HEK293 (cell line): ENCODE results near the gene CRCP.
"Not testable (repeated sequence)": the region's sequence is repeated elsewhere in the genome, so short reads cannot be mapped to it uniquely, and the experiment has no call there.

Experiments
- CTCF ChIA-PET: fragments of 350-600 bp; formaldehyde crosslinking; extraction: SDS; loops from one replicate; lab custom pipeline; 2021; ENCODE audit warnings: antibody characterized with exemption; lab: Yijun Ruan, JAX
- POLR2A ChIA-PET: fragments of 300-600 bp; formaldehyde crosslinking; extraction: SDS; loops from one replicate; lab custom pipeline; 2020; ENCODE audit warnings: antibody characterized with exemption, inconsistent platforms; lab: Yijun Ruan, JAX
- H3K27ac ChIP-seq: fragments of 200-500 bp; sonication (Bioruptor generic); 2 replicates; pipeline ENCODE4 v1.5.1; 2014; ENCODE audit warnings: low read depth, low read length, control low read depth, inconsistent platforms; ENCODE audit errors: extremely low read depth
- H3K36me3 ChIP-seq, 2 experiments: fragments of 200-500 bp in 1 of 2; sonication (Bioruptor generic) in 1 of 2; 1 replicate in 1 of 2; 2 replicates in 1 of 2; pipeline ENCODE4 v1.5.1; 2014 to 2017; ENCODE audit warnings: inconsistent platforms in 2 of 2, low read length in 2 of 2; ENCODE audit not compliant: control insufficient read depth in 2 of 2, insufficient read depth in 1 of 2
- H3K4me1 ChIP-seq: fragments of 200-500 bp; sonication (Bioruptor generic); 2 replicates; pipeline ENCODE4 v1.5.1; 2014; ENCODE audit warnings: mild to moderate bottlenecking, low read length, inconsistent platforms; ENCODE audit not compliant: control insufficient read depth, insufficient read depth
- H3K4me3 ChIP-seq: 2 replicates; pipeline ENCODE4 v1.5.1; 2011; ENCODE audit warnings: low read depth, mild to moderate bottlenecking, control low read depth, low read length, moderate library complexity
- H3K9me3 ChIP-seq: fragments of 200-500 bp; sonication (Bioruptor generic); 2 replicates; pipeline ENCODE4 v1.5.1; 2014; ENCODE audit warnings: low read depth, low read length, inconsistent platforms; ENCODE audit not compliant: control insufficient read depth, insufficient read depth
- HOXC10 ChIP-seq: sonication (generic); formaldehyde crosslinking; IDR thresholded peaks from 2 replicates; pipeline ENCODE4 v1.8.1; 2023; ENCODE audit warnings: mild to moderate bottlenecking, missing genetic modification reagents
- PRDM1 ChIP-seq: fragments of 450-650 bp; formaldehyde crosslinking; IDR thresholded peaks from 2 replicates; pipeline ENCODE4; 2016; ENCODE audit warnings: missing biosample characterization, missing genetic modification characterization
- SP3 ChIP-seq: fragments of 450-650 bp; formaldehyde crosslinking; IDR thresholded peaks from 2 replicates; pipeline ENCODE4 v1.5.1; 2016; ENCODE audit warnings: missing biosample characterization, missing genetic modification characterization
- TRIM28 ChIP-seq: IDR thresholded peaks from 2 replicates; pipeline ENCODE4 v1.6.1; 2011; ENCODE audit warnings: low read length, control low read depth, borderline replicate concordance
- ZNF202 ChIP-seq: fragments of 450-650 bp; formaldehyde crosslinking; IDR thresholded peaks from 2 replicates; pipeline ENCODE4 v1.5.1; 2016; ENCODE audit warnings: missing biosample characterization, missing genetic modification characterization, borderline replicate concordance
- ZNF24 ChIP-seq: fragments of 450-650 bp; formaldehyde crosslinking; IDR thresholded peaks from 2 replicates; pipeline ENCODE4 v1.5.1; 2016; ENCODE audit warnings: missing biosample characterization, missing genetic modification characterization
- ZNF350 ChIP-seq: fragments of 450-650 bp; formaldehyde crosslinking; IDR thresholded peaks from 2 replicates; pipeline ENCODE4 v1.5.0; 2017; ENCODE audit warnings: missing biosample characterization, mild to moderate bottlenecking, missing genetic modification characterization
- ZNF433 ChIP-seq: fragments of 450-650 bp; formaldehyde crosslinking; IDR thresholded peaks from 2 replicates; pipeline ENCODE4 v1.5.1; 2016; ENCODE audit warnings: missing biosample characterization, missing genetic modification characterization, low read depth
- ZNF48 ChIP-seq: fragments of 450-650 bp; formaldehyde crosslinking; IDR thresholded peaks from 2 replicates; pipeline ENCODE4 v1.5.1; 2016; ENCODE audit warnings: missing biosample characterization, missing genetic modification characterization
- ZNF521 ChIP-seq: fragments of 450-650 bp; formaldehyde crosslinking; IDR thresholded peaks from 2 replicates; pipeline ENCODE4 v1.5.1; 2017; ENCODE audit warnings: missing biosample characterization, mild to moderate bottlenecking, missing genetic modification characterization
- ZNF529 ChIP-seq: fragments of 450-650 bp; formaldehyde crosslinking; IDR thresholded peaks from 2 replicates; pipeline ENCODE4 v1.5.1; 2017; ENCODE audit warnings: missing genetic modification characterization, missing biosample characterization; ENCODE audit not compliant: insufficient replicate concordance
- ZNF621 ChIP-seq: fragments of 450-650 bp; formaldehyde crosslinking; IDR thresholded peaks from 2 replicates; pipeline ENCODE4 v1.5.1; 2017; ENCODE audit warnings: missing biosample characterization, missing genetic modification characterization
- ZNF785 ChIP-seq: fragments of 450-650 bp; formaldehyde crosslinking; IDR thresholded peaks from 2 replicates; pipeline ENCODE4 v1.5.1; 2016; ENCODE audit warnings: missing biosample characterization, missing genetic modification characterization
- TF ChIP-seq, protein P1 (sequence below): fragments of 450-650 bp; formaldehyde crosslinking; IDR thresholded peaks from 2 replicates; pipeline ENCODE4 v1.5.1; 2017; ENCODE audit warnings: missing biosample characterization, mild to moderate bottlenecking, missing genetic modification characterization, moderate library complexity
- TF ChIP-seq, protein P2 (sequence below): fragments of 450-650 bp; formaldehyde crosslinking; IDR thresholded peaks from 2 replicates; pipeline ENCODE4 v1.5.1; 2016; ENCODE audit warnings: missing biosample characterization, missing genetic modification characterization
- TF ChIP-seq, protein P3 (sequence below): fragments of 450-650 bp; formaldehyde crosslinking; IDR thresholded peaks from 2 replicates; pipeline ENCODE4 v1.5.1; 2017; ENCODE audit warnings: missing biosample characterization, missing genetic modification characterization
- TF ChIP-seq, protein P4 (sequence below): fragments of 450-650 bp; formaldehyde crosslinking; IDR thresholded peaks from 2 replicates; pipeline ENCODE4 v1.5.1; 2016; ENCODE audit warnings: missing biosample characterization, missing genetic modification characterization

Gene CRCP

DNA sequence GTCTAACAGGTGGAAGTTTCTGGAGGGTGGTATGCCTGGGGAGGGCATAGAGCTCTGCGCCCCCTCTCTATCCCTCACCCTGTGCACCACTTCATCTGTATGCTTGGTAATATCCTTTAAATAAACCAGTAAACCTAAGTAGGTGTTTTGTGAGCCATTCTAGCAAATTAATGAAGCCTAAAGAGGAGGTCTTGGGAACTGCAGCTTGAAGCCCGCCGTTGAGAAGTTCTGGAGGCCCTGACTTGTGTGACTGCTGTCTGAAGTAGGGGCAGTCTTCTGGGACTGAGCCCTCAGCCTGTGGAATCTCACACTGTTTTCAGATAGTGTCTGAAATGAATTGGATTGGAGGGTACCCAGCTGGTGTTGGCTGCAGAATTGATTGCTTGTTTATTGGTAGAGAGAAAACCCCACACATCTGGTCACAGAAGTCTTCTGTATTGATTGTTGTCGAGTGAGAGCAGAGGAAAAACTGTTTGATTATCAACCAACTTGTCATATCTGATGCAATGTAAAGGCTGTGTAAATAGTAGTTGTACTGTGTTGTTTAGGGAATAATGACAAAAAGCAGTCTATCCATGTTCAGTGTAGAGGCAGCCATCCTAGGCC lies 4.7 kb downstream of the CRCP start:
- CTCF ChIA-PET = no interaction called here
- Histone ChIP-seq H3K4me1 (peaks cover 7% of the 10 kb centered on the region), H3K9me3 (no peaks in the 10 kb centered on the region), H3K4me3 (no peak overlapping the region), H3K27ac (no peak overlapping the region)
- TF ChIP-seq, protein P1, sequence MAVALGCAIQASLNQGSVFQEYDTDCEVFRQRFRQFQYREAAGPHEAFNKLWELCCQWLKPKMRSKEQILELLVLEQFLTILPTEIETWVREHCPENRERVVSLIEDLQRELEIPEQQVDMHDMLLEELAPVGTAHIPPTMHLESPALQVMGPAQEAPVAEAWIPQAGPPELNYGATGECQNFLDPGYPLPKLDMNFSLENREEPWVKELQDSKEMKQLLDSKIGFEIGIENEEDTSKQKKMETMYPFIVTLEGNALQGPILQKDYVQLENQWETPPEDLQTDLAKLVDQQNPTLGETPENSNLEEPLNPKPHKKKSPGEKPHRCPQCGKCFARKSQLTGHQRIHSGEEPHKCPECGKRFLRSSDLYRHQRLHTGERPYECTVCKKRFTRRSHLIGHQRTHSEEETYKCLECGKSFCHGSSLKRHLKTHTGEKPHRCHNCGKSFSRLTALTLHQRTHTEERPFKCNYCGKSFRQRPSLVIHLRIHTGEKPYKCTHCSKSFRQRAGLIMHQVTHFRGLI = 0 out of 2 replicates have a peak, but pooled peaks have one; percentile 2
- TF ChIP-seq ZNF350 (tag by site-specific recombination) = no peak
- TF ChIP-seq, all 188 proteins: peak for 1
- POLR2A ChIA-PET = no interaction called here
- peaks cover 2 to 9% of the 10 kb centered on the region in 2 experiments; a peak in 2 of 3 replicates for H3K36me3 ChIP-seq

DNA sequence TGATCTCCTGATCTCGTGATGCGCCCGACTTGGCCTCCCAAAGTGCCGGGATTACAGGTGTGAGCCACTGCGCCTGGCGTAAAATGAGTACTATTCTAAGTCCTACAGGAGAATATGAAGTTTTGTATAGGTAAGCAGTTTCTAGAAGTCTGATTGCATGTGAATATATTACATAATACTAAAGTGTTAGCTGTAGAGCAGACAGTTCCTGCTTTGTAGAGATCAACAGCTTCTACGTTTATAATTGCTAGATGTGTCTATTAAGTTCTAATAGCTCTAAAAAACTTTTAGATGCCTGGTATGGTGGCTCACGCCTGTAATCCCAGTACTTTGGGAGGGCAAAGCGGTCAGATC lies 8.5 kb downstream of the CRCP start:
- no peaks in the 10 kb centered on the region for H3K9me3 ChIP-seq
- POLR2A ChIA-PET = interaction anchor here (0.6 to 2.0 kb wide), 2 partner anchors 8 to 51 kb away, joined by 3 to 5 read pairs; partner anchors contain the start of gene CRCP
- no peak overlapping the region for H3K27ac ChIP-seq
- TF ChIP-seq ZNF433 (tag by site-specific recombination) = no peak
- no peak for TF ChIP-seq ZNF785 (tag by site-specific recombination)
- TF ChIP-seq ZNF24 (tag by site-specific recombination) = no peak
- TF ChIP-seq ZNF48 (tag by site-specific recombination) = no peak
- no peak for TF ChIP-seq ZNF621 (tag by site-specific recombination)
- no peak for TF ChIP-seq ZNF529 (tag by site-specific recombination)
- TF ChIP-seq SP3 (tag by site-specific recombination) = no peak
- TF ChIP-seq, all 188 proteins: peak for 0
- no peak overlapping the region for H3K4me3 ChIP-seq
- CTCF ChIA-PET = no interaction called here
- peaks cover 11% of the 10 kb centered on the region for H3K4me1 ChIP-seq
- H3K36me3 ChIP-seq = peaks cover 0 to 6% of the 10 kb centered on the region in 2 experiments; a peak in 1 of 3 replicates

DNA sequence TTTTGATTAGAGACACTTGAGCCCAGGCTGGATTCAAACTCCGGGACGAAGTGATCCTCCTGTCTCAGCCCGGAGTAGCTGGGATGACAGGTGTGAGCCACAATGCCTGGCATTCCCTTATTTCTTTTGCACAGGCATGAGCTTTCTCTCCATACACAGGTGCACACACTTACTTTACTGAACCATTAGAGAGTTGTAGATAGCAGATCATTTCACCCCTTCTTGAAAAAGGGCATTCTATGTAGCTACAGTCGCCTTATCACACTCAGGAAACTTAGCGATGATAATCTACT lies 9.9 kb downstream of the CRCP start:
- H3K27ac ChIP-seq = not testable (repeated sequence)
- H3K4me1 ChIP-seq = peaks cover 11% of the 10 kb centered on the region
- TF ChIP-seq PRDM1 (tag by site-specific recombination) = peak; percentile 58; the same call in 1 of the 2 replicates
- TF ChIP-seq, all 188 proteins: peak for 1; not testable (repeated sequence) for 187
- H3K36me3 ChIP-seq, H3K4me3 ChIP-seq, H3K9me3 ChIP-seq: not testable (repeated sequence)
- POLR2A ChIA-PET = interaction anchor here (1.7 to 2.0 kb wide), 2 partner anchors 10 to 369 kb away, joined by 4 to 5 read pairs; partner anchors contain the start of gene CRCP
- CTCF ChIA-PET = interaction anchor here (0.7 kb wide), 1 partner anchor 10 kb away, joined by 3 read pairs; the partner anchor contains the start of gene CRCP

DNA sequence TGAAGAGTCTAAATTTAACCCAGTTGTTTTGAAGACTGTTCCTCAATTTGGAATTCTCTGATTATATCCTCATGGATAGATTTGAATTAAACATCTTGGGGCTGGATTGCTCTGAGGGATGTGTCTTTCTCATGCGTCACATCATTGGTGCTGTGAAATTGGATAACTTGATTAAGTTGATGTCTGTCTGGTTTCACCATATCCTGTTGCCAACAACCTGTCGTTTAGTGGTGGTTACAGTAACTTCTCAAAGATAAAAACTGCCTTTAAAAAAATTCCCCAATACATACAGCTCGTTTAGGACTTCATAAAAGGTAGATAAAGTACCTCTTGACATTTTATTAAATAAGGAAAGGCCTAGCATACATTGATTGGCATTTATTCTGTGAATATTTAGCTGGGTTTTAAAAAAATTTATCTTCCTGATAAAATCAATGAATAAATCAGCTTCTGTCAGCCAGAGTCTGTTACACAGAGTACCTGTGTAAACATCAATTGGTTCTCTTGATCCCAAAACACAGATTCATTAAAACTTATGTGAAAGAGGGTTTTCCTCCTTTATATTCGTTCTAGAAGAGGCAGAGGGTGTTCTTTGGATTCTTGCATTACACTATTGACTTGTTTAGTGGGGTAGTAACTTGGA lies 10.5 kb downstream of the CRCP start:
- H3K4me3 ChIP-seq = no peak overlapping the region

More for the DNA sequence above, 10.5 kb downstream of the CRCP start:
- ChIA-PET CTCF (interaction anchor here (0.7 kb wide), 1 partner anchor 11 kb away, joined by 3 read pairs; the partner anchor contains the start of gene CRCP), POLR2A (interaction anchor here (0.6 to 2.0 kb wide), 3 partner anchors 10 to 504 kb away, joined by 3 to 5 read pairs (median 4); partner anchors contain the start of genes CRCP and KCTD7)
- H3K36me3 ChIP-seq = peaks cover 0 to 6% of the 10 kb centered on the region in 2 experiments; a peak in 1 of 3 replicates
- no peaks in the 10 kb centered on the region for H3K9me3 ChIP-seq
- 0 out of 2 replicates have a peak overlapping the region, but pooled peaks have one; percentile 30 for H3K27ac ChIP-seq
- H3K4me1 ChIP-seq = peaks cover 11% of the 10 kb centered on the region
- TF ChIP-seq ZNF202 (no peak), ZNF350 (tag by site-specific recombination) (no peak), ZNF521 (tag by site-specific recombination) (no peak), HOXC10 (CRISPR knock-in tag) (no peak), TRIM28 (no peak)
- TF ChIP-seq, protein P2, sequence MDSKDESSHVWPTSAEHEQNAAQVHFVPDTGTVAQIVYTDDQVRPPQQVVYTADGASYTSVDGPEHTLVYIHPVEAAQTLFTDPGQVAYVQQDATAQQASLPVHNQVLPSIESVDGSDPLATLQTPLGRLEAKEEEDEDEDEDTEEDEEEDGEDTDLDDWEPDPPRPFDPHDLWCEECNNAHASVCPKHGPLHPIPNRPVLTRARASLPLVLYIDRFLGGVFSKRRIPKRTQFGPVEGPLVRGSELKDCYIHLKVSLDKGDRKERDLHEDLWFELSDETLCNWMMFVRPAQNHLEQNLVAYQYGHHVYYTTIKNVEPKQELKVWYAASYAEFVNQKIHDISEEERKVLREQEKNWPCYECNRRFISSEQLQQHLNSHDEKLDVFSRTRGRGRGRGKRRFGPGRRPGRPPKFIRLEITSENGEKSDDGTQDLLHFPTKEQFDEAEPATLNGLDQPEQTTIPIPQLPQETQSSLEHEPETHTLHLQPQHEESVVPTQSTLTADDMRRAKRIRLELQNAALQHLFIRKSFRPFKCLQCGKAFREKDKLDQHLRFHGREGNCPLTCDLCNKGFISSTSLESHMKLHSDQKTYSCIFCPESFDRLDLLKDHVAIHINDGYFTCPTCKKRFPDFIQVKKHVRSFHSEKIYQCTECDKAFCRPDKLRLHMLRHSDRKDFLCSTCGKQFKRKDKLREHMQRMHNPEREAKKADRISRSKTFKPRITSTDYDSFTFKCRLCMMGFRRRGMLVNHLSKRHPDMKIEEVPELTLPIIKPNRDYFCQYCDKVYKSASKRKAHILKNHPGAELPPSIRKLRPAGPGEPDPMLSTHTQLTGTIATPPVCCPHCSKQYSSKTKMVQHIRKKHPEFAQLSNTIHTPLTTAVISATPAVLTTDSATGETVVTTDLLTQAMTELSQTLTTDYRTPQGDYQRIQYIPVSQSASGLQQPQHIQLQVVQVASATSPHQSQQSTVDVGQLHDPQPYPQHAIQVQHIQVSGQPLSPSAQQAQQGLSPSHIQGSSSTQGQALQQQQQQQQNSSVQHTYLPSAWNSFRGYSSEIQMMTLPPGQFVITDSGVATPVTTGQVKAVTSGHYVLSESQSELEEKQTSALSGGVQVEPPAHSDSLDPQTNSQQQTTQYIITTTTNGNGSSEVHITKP = no peak
- TF ChIP-seq, protein P3, sequence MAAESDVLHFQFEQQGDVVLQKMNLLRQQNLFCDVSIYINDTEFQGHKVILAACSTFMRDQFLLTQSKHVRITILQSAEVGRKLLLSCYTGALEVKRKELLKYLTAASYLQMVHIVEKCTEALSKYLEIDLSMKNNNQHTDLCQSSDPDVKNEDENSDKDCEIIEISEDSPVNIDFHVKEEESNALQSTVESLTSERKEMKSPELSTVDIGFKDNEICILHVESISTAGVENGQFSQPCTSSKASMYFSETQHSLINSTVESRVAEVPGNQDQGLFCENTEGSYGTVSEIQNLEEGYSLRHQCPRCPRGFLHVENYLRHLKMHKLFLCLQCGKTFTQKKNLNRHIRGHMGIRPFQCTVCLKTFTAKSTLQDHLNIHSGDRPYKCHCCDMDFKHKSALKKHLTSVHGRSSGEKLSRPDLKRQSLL (tag by site-specific recombination) = no peak
- TF ChIP-seq, protein P4, sequence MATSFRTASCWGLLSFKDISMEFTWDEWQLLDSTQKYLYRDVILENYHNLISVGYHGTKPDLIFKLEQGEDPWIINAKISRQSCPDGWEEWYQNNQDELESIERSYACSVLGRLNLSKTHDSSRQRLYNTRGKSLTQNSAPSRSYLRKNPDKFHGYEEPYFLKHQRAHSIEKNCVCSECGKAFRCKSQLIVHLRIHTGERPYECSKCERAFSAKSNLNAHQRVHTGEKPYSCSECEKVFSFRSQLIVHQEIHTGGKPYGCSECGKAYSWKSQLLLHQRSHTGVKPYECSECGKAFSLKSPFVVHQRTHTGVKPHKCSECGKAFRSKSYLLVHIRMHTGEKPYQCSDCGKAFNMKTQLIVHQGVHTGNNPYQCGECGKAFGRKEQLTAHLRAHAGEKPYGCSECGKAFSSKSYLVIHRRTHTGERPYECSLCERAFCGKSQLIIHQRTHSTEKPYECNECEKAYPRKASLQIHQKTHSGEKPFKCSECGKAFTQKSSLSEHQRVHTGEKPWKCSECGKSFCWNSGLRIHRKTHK = no peak
